Stimulated activated CD4-positive, alpha-beta T cell treated with anti-CD3 and anti-CD28 coated beads, Interleukin-15, amount 100 ng/mL, for 48 hours (primary cell): ENCODE measurements around the gene COG7.
"Not testable (repeated sequence)": the region's sequence is repeated elsewhere in the genome, so short reads cannot be mapped to it uniquely, and the experiment has no call there.

Experiments used
- DNase-seq, 2 donors: peaks; one replicate each; pipeline ENCODE4 v3.0.0-alpha.2; 2020; ENCODE audit warnings: low read depth in 2 of 2

The COG7 gene

GRCh38 chr16:23409522-23409921 lies 43.5 kb downstream of the COG7 start:
- DNase-seq: no peak

- DNase-seq: no peak
Measured at GRCh38 chr16:23408823-23409298, 44.1 kb downstream of the COG7 start.

- DNase-seq: no peak
Measured at GRCh38 chr16:23408242-23408822, 44.7 kb downstream of the COG7 start.

GRCh38 chr16:23407436-23408127 lies 45.4 kb downstream of the COG7 start:
- no peak for DNase-seq

GRCh38 chr16:23406546-23407240 lies 46.3 kb downstream of the COG7 start:
- no peak for DNase-seq

GRCh38 chr16:23406024-23406423 lies 47.0 kb downstream of the COG7 start:
- DNase-seq: no peak

- no peak for DNase-seq
Measured at GRCh38 chr16:23403547-23403946, 49.4 kb downstream of the COG7 start.

- DNase-seq: no peak
Measured at GRCh38 chr16:23402100-23402499, 50.9 kb downstream of the COG7 start.

- no peak for DNase-seq
Measured at GRCh38 chr16:23401139-23401538, 51.9 kb downstream of the COG7 start.

GRCh38 chr16:23400447-23400846 lies 52.5 kb downstream of the COG7 start:
- DNase-seq: not testable (repeated sequence)

GRCh38 chr16:23398987-23399805 lies 53.8 kb downstream of the COG7 start:
- DNase-seq: no peak

- no peak for DNase-seq
Measured at GRCh38 chr16:23397464-23397863, 55.5 kb downstream of the COG7 start.

GRCh38 chr16:23395732-23396131 lies 57.3 kb downstream of the COG7 start:
- no peak for DNase-seq

GRCh38 chr16:23394141-23394831 lies 58.7 kb downstream of the COG7 start:
- no peak for DNase-seq

GRCh38 chr16:23392223-23392600 lies 60.8 kb downstream of the COG7 start:
- DNase-seq: no peak

GRCh38 chr16:23391381-23392222 lies 61.4 kb downstream of the COG7 start:
- no peak for DNase-seq

- not testable (repeated sequence) for DNase-seq
Measured at GRCh38 chr16:23389936-23390335, 63.1 kb downstream of the COG7 start.

- DNase-seq: no peak
Measured at GRCh38 chr16:23389201-23389600, 63.8 kb downstream of the COG7 start.

- no peak for DNase-seq
Measured at GRCh38 chr16:23388786-23389185, 64.2 kb downstream of the COG7 start.

GRCh38 chr16:23387666-23388065 lies 65.3 kb downstream of the COG7 start:
- no peak for DNase-seq

- no peak for DNase-seq
Measured at GRCh38 chr16:23385441-23385840, 67.5 kb downstream of the COG7 start.
